Colonic mucosa (tissue), 4 donors: Measurements from ENCODE around the gene CLECL1. TPM values are rescaled to one million over a fixed set of nuclear protein-coding genes. Genes with fewer than 3 reads are reported as not detected.

Experiments
- DNase-seq: peaks from one replicate; pipeline ENCODE4 v3.0.0-alpha.2; 2020
- H3K27ac ChIP-seq: fragments of 200-600 bp; one replicate; pipeline ENCODE4 v1.8.0; 2021
- H3K27me3 ChIP-seq: fragments of 200-600 bp; one replicate; pipeline ENCODE4 v1.8.0; 2021
- H3K36me3 ChIP-seq: fragments of 200-600 bp; one replicate; pipeline ENCODE4 v1.8.0; 2021
- H3K4me1 ChIP-seq: fragments of 200-600 bp; one replicate; pipeline ENCODE4 v1.8.0; 2021; ENCODE audit warnings: mild to moderate bottlenecking
- H3K4me3 ChIP-seq: fragments of 200-600 bp; one replicate; pipeline ENCODE4 v1.8.0; 2021
- H3K9ac ChIP-seq, 2 donors: one replicate each; pipeline ENCODE4 v1.7.0; 2013; ENCODE audit warnings: control low read depth in 2 of 2, low read depth in 2 of 2, low read length in 2 of 2
- H3K9me3 ChIP-seq: fragments of 200-600 bp; one replicate; pipeline ENCODE4 v1.8.0; 2021
- CTCF ChIP-seq: fragments of 200-600 bp; IDR thresholded peaks from one replicate; pipeline ENCODE4 v1.8.0; 2022; ENCODE audit warnings: antibody characterized with exemption, mild to moderate bottlenecking
- intact Hi-C: fragments of 100-400 bp; cut with DNase I; formaldehyde crosslinking; loops from one replicate; pipeline ENCODE4 v1.14.1; 2022
- total RNA-seq, 2 donors: library from RNA; stranded (reverse); fragmentation: NEBNext Ultra II Directional in 1 of 2; extraction: Animal tissue kit (Norgen Biotek cat#: 25700) in 1 of 2; gene quantifications; one replicate each; pipeline ENCODE4 v1.2.1, GENCODE V29; 2021
- donor health status: healthy.
- donor health status: DM: no; HTN: no; CAD: no.
- donor health status: DM: no; HTN: no; CAD: no.

The CLECL1 gene
- total RNA-seq, 2 donors from 2014 or later, result 0.40 TPM; not detected in 1

GRCh38 chr12:9673404-9674225 lies 59.3 kb downstream of the CLECL1 start:
- peak; percentile 34 for DNase-seq
- no peaks in the 10 kb centered on the region for H3K27me3 ChIP-seq
- no peak overlapping the region for H3K9ac ChIP-seq
- intact Hi-C loops, result no loop called here
- no peaks in the 10 kb centered on the region for H3K36me3 ChIP-seq
- TF ChIP-seq CTCF, result no peak
- no peak overlapping the region for H3K4me3 ChIP-seq
- peak overlapping the region; percentile 56 for H3K27ac ChIP-seq
- H3K9me3 ChIP-seq, result no peaks in the 10 kb centered on the region
- no peaks in the 10 kb centered on the region for H3K4me1 ChIP-seq

Other genes starting within 250 kb of the CLECL1 start
- 1 to 10 TPM; 1.7 to 2.6 TPM for gene KLRB1, start 125.2 kb downstream of the CLECL1 start, total RNA-seq
- gene CLEC2D, start 63.4 kb downstream of the CLECL1 start, total RNA-seq, result 1 to 10 TPM; 3.3 to 6.8 TPM
- gene CD69, start 27.8 kb upstream of the CLECL1 start, total RNA-seq, result 1 to 10 TPM; 1.4 to 3.2 TPM
- gene KLRF1, start 94.4 kb upstream of the CLECL1 start, total RNA-seq, result under 1 TPM; 0.40 to 0.61 TPM
- gene CLEC2B, start 136.3 kb upstream of the CLECL1 start, total RNA-seq, result 1 to 10 TPM; 1.7 to 6.7 TPM
- not detected for gene KLRF2, start 148.4 kb upstream of the CLECL1 start, total RNA-seq
- gene CLEC2A, start 199.3 kb upstream of the CLECL1 start, total RNA-seq, result not detected
- gene CLEC12A, start 238.3 kb upstream of the CLECL1 start, total RNA-seq, result under 1 TPM; 0.59 to 0.72 TPM